GM13976 (cell line): ENCODE data around the gene GANC.
"Not testable (repeated sequence)": the region's sequence is repeated elsewhere in the genome, so short reads cannot be mapped to it uniquely, and the experiment has no call there.

Source experiments
- DNase-seq: peaks from one replicate; pipeline ENCODE4 v3.0.0; 2012; ENCODE audit warnings: low spot score
- CTCF ChIP-seq: IDR thresholded peaks from 2 replicates; pipeline ENCODE4 v1.5.1; 2012; ENCODE audit warnings: borderline replicate concordance, mild to moderate bottlenecking; ENCODE audit not compliant: insufficient read depth; ENCODE audit errors: extremely low read depth, missing control alignments, control extremely low read depth
- in situ Hi-C: fragments of 300-500 bp; cut with MboI; formaldehyde crosslinking; loops from one replicate; pipeline ENCODE4 v1.12.0; 2022; ENCODE audit warnings: low sequenced_read_pairs, mixed read lengths, inconsistent platforms; ENCODE audit not compliant: unreplicated experiment

The GANC gene

GRCh38 chr15:42319206-42319605 is 46.2 kb downstream of the GANC start:
- no peak for DNase-seq
- in situ Hi-C loops, result no loop called here
- no peak for TF ChIP-seq CTCF

GRCh38 chr15:42324308-42324707 is 51.3 kb downstream of the GANC start:
- no peak for TF ChIP-seq CTCF
- in situ Hi-C loops, result no loop called here
- DNase-seq, result no peak

GRCh38 chr15:42329161-42329560 is 56.2 kb downstream of the GANC start:
- TF ChIP-seq CTCF, result no peak
- in situ Hi-C loops, result no loop called here
- DNase-seq, result no peak

GRCh38 chr15:42329992-42330391 is 57.0 kb downstream of the GANC start:
- in situ Hi-C loops, result no loop called here
- DNase-seq, result no peak
- no peak for TF ChIP-seq CTCF

- in situ Hi-C loops, result no loop called here
- no peak for TF ChIP-seq CTCF
- DNase-seq, result no peak
Observed at GRCh38 chr15:42331235-42331634, 58.2 kb downstream of the GANC start.

GRCh38 chr15:42332331-42332730 is 59.3 kb downstream of the GANC start:
- no peak for DNase-seq
- no peak for TF ChIP-seq CTCF
- in situ Hi-C loops, result no loop called here

- in situ Hi-C loops, result no loop called here
- TF ChIP-seq CTCF, result no peak
- no peak for DNase-seq
Observed at GRCh38 chr15:42335074-42335473, 62.1 kb downstream of the GANC start.

- DNase-seq, in situ Hi-C loops: not testable (repeated sequence)
Observed at GRCh38 chr15:42336650-42337049, 63.6 kb downstream of the GANC start.

- in situ Hi-C loops, DNase-seq: not testable (repeated sequence)
Observed at GRCh38 chr15:42337104-42337503, 64.1 kb downstream of the GANC start.
